HG03039 (cell line): ENCODE data around the gene OBSCN.
"Not testable (repeated sequence)": the region's sequence is repeated elsewhere in the genome, so short reads cannot be mapped to it uniquely, and the experiment has no call there.

ENCODE experiments used
- ATAC-seq: cut with Tn5 transposase; IDR thresholded peaks from one replicate; pipeline ENCODE4 v1.9.1; 2021; ENCODE audit warnings: mild to moderate bottlenecking, moderate library complexity; ENCODE audit not compliant: unreplicated experiment

The OBSCN gene

DNA sequence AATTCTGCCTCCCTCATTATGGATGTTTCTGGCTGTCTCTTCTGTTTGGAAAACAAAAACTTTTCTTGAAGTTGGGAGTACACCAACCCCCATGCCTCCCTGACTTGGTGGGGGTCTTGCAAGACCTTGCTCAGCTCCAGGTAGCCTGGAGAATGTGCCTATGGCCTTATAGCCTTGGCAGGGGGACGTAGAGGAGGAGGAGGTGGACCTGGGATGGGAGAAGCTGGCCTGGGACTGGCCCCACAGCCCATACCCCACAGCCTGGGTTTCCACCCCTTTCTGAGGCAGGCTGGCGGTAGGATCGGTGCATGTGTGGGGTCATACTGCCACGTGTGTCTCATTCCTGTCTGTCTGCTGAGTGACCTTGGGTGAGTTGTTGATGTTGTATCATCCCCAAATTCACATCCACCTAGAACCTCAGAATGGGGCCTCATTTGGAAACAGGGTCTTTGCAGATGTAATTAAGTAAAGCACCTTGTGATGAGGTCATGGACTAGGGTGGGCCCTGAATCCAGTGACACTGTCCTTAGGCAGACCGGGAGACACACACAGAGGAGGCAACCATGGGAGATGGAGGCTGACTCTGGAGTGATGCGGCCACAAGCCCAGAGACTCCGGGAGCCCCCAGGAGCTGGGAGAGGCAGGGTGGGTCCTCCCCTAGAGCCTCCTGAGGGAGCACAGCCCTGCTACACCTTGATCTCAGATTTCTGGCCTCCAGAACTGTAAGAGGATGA is 18.5 kb downstream of the OBSCN start:
- no peak for ATAC-seq

DNA sequence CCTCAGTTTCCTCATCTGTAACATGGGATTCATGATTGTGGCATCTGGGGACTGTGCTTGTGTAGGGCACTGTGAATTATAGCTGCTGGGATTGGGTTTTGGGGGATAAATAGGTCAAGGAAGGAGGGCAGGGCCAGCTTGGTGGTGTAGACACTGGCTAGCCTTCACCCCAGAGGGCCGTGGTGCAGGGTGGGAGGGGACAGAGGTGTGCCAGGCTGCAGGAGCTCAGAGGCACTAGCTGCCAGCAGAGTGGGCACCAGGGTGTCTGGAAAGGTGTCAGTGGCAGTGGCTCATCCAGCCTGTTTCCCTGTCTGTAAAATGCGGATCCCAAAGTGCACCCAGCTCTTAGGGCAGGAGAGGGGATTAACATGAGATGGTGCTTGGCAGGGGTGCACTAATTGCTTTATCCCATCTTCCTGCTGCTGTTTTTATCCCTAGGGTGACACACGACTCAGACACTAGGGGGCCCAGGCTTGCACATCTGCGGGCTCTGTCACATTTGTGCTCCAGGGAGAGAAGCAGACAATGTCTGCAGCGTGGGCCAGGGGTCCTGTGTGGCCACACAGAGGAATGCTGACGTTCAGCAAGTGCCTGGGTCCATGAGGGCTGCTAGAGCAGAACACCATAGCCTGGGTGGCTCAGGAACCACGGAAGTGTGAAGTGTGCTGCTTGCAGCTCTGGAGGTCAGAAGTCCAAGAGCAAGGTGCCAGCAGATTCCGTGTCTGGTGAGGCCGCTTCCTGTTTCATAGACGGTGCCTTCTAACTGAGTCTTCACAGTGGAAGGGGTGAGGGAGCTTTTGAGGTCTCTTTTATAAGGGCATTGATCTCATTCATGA is 19.3 kb downstream of the OBSCN start:
- ATAC-seq, result no peak

DNA sequence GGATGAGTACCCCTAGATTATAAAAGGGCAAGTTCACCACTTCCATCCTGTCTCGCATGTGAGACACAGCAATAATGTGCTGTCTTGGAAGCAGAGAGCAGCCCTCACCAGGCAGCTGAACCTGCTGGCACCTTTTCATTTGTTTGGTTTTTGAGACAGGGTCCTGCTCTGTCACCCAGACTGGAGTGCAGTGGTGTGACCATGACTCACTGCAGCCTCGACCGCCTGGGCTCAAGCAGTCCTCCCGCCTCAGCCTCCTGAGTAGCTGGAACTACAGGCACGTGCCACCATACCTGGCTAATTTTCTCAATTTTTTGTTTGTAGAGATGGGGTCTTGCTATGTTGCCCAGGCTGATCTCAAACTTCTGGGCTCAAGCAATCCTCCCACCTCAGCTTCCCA is 20.3 kb downstream of the OBSCN start:
- not testable (repeated sequence) for ATAC-seq

DNA sequence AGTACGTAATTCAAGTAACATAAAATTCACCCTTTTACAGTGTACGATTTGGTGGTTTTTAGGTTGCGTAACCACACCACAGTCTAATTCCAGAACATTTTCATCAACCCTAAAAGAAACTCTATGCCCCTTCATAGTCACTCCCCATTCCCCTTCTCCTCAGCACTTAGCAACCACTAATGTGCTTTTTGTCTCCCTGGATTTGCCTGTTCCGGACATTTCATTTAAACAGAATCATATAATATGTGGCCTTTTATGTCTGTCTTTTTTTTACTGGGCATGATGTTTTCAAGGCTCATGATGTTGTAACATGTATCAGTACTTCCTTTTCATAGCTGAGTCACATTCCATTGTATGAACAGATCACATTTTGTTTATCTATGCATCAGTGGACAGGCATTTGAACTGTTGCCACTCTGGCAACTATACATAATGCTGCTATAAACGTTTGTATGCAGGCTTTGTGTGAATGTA is 20.8 kb downstream of the OBSCN start:
- ATAC-seq, result no peak

DNA sequence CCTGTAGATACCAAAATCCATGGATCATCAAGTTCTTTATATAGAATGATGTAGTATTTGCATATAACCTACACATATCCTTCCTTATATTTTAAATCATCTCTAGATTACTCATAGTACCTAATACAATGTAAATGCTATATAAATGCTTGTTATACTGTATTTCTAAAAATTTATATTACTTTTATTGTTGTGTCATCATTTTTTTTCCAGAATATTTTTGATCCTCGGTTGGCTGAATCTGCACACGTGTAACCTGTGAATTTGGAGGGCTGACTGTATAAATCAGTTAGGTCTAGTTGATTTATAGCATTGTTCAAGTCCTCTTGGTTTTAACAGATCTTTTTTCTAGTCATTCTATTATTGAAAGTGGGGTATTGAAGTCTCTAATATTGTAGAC is 23.3 kb downstream of the OBSCN start:
- no peak for ATAC-seq

DNA sequence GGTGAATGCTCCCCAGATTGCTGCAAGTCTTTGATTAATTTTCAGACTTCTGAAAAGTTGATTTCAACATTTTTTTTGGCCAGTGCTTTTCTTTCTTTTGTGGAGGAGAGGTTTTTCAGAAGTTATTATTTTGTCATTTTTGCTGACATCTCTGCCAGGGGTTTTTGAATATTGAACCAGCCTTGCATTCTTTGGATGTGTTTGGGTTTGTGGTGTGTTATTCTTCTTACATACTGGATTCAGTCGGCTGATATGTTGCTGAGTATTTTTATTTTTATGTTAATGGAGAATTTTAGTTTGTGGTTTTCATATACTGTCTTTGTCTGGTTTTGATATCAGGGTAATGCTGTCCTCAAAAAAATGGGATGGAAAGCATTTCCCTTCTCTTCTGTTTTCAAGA is 25.3 kb downstream of the OBSCN start:
- ATAC-seq, result no peak

DNA sequence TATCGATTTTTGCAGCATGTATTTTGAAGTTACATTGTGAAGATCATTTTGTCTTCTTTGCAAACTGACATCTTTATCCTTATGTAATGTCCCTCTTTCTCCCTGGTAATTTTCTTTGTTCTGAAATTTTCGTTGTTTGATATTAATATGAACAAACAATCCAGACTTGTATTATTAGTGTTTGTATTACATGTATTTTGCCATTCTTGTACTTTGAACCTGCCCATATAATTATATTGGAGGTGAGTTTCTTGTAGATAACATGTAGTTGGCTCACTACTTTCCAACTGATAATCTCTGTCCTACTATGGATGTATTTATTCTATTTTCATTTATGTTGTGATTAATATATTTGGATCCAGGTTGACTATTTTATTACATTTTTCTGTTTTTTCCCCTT is 27.1 kb downstream of the OBSCN start:
- no peak for ATAC-seq

DNA sequence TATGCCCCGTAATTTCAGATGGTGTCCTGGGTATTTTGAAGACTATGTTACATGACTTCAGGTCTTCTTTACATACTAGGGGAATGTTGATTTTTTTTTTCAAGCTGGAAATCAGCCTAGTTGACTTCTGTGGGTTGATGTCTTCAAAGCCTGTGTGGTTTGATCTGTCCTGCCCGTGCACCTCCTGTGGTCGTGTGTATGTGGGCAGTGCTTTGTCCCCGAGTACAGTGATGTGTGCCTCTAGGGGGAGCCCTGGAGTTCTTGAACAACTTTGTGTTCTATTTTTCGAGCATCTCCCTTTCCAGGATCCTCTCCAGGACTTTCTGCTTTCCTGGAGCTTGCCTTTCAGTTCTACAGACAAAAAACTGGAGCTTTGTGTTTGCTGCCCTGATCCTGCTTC is 28.9 kb downstream of the OBSCN start:
- no peak for ATAC-seq

DNA sequence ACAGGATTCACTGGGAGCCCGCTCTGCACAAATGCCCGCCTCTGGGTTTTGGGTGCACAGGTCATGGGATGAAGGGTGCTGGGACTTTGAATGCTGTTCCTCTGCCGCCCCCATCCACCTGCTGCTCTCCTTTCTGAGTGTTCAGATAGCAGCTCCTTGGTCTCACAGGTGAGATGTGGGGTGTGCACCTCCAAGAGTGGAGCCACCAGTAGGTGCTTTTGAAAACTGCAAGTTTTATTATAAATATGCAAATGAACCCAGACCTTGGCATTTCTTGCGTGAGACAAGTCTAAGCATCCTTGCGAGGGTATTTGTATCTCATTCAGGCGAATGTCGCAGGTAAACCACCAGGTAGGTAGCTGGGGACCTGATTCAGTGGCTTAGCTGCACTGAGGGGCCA is 30.2 kb downstream of the OBSCN start:
- no peak for ATAC-seq

DNA sequence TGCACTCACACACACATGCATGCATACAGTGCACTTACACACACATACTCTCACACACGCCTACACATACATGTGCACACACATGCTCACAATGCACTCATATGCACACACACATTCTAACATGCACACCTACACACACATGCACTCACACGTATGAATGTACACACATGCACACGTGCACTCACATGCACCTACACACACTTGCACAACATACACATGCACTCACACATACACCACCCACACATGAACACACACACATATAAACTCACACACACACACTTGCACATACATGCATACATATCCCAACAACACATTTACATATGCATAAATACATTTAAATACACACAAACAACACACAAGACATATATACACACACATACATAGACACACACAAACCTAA is 30.6 kb downstream of the OBSCN start:
- ATAC-seq, result no peak

DNA sequence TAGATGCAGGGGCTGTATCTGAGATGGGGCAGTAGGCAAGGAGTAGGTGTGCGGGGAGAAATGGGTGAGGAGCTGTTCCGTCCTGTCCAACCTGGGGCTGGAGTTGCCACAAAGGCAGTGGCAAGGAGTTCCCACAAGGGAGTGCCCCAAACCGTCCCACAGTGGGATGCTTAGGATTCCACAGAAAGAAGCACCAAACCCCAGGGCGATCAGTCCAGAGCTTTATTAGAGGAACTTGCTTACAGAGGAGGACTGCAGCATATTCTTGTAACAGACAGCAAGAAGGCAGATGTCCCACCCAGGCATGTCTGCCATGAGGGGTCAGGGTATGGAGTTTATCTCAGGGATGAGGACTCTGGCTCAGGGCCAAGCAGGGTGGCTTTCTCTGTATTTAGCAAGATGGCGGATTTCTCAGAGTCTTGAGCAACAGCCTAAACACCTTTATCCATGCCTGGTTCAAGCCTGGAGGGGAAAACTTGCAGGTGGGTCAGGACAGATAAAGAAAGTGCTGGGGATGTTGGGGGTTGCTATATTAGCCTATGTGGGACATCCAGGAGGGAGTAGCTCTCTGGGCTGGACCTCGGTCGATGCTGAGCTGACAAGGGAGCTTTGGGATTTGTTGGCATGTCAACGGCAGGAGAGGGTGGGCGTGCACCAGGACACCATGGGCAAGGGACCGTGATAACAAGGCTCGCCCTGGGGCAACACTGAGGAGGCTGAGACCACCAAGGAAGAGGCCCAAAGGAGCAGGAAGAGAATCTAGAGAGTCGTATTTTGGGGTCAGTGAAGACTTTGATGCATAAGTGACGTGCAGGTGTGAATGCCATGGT is 32.8 kb downstream of the OBSCN start:
- no peak for ATAC-seq

DNA sequence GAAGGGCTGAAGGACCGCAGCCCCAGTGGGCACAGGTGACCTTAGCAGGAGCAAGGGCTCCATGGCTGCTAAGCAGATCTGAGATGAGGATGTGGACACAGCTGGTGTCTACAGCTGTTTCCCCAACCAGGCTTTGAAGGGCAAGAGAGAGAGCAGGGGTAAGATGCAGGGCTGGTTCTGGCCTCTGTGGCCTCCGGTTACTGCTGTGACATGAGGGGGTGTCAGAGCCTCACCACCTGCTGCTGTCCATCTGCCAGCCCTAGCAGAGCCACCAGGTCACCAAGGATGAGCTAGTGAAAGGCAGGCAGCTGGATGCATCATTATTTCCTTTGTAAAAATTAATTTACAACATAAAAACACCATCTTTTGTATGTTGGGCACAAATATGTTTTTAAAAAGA is 33.4 kb downstream of the OBSCN start:
- no peak for ATAC-seq

DNA sequence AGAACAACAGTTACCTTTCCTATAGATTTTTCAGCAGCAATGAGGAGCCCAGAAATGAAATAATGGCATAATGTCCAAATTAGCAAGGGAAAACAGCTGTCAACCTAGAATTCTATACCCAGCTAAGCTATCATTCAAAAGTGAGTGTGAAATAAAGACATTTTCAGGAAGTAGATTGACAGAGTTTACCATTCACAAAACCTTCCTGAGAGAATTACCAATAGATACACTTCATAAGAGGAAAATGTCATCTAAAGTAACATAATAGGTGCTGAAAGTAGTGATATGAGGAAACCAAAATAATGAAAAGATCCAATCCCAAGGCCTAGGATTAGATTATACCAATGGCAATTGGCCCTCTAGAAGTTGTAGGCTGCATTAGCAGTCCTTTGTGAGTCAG is 34.6 kb downstream of the OBSCN start:
- no peak for ATAC-seq

DNA sequence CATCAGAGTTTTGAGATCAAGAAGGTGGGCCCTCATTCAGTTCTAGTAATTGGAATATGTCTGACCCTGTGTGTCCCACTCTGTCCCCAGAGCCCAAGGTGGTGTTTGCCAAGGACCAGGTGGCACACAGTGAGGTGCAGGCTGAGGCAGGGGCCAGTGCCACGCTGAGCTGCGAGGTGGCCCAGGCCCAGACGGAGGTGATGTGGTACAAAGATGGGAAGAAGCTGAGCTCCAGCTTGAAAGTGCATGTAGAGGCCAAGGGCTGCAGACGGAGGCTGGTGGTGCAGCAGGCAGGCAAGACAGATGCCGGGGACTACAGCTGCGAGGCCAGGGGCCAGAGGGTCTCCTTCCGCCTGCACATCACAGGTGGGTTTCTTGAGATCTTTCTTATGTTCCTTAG is 35.2 kb downstream of the OBSCN start:
- ATAC-seq, result no peak

DNA sequence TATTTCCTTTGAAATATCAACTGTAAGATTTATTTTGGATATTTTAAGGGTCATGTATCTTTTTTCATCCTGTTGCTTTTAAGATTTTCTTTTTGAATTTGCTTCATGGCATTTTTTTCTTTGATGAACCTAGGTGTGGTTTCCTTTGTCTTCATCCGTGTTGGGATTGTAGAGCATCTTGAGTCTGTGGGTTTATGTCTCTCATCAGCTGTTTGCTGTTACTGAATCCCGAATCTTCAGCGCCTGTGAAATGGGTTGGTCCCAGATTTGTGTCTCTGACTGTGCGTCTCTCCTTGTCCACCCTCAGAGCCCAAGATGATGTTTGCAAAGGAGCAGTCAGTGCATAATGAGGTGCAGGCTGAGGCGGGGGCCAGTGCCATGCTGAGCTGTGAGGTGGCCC is 36.1 kb downstream of the OBSCN start:
- ATAC-seq, result not testable (repeated sequence)

DNA sequence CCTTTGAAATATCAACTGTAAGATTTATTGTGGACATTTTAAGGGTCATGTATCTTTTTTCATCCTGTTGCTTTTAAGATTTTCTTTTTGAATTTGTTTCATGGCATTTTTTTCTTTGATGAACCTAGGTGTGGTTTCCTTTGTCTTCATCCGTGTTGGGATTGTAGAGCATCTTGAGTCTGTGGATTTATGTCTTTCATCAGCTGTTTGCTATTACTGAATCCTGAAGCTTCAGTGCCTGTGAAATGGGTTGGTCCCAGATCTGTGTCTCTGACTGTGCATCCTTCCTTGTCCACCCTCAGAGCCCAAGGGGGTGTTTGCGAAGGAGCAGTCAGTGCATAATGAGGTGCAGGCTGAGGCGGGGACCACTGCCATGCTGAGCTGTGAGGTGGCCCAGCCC is 37.3 kb downstream of the OBSCN start:
- ATAC-seq, result no peak

DNA sequence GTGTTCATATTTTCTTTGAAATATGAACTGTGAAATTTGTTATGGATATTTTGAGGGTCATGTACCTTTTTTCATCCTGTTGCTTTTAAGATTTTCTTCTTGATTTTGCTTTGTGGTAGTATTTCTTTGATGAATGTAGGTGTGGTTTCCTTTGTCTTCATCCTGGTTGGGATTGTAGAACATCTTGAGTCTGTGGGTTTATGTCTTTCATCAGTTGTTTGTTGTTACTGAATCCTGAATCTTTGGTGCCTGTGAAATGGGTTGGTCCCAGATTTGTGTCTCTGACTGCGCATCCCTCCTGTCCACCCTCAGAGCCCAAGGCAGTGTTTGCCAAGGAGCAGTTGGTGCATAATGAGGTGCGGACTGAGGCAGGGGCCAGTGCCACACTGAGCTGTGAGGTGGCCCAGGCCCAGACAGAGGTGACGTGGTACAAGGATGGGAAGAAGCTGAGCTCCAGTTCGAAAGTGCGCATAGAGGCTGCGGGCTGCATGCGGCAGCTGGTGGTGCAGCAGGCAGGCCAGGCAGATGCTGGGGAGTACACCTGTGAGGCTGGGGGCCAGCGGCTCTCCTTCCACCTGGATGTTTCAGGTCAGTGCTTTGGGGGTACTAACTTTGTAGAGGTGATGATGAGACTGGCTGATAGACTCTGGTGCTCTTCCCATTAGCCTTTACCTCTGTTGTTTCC is 38.5 kb downstream of the OBSCN start:
- no peak for ATAC-seq

DNA sequence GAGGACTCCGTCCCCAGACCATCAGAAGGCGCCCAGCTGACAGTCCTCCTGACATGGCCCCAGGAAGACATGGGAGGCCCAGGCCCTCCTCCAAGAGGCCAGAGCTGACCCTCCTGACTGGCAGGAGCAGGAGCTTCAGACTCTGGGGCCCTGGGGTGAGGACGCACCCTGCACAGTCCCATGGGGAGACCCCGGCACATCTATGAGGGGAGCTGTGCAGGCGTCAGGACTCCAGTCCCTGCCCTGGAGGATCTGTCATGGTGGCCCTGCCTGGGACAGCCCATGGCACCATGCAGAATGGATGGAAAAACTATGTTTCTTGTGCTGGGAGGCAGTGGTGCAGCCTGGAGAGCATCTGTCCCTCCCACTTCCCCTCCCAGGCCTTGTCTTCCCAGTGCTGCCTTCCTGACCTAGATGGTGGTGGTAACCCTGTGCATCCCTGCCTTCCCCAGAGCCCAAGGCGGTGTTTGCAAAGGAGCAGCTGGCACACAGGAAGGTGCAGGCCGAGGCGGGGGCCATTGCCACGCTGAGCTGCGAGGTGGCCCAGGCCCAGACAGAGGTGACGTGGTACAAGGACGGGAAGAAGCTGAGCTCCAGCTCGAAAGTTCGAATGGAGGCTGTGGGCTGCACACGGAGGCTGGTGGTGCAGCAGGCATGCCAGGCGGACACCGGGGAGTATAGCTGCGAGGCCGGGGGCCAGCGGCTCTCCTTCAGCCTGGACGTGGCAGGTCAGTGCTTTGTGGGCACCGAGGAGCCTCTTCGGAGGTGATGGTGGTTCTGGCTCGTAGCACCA is 41.9 kb downstream of the OBSCN start:
- ATAC-seq, result no peak

DNA sequence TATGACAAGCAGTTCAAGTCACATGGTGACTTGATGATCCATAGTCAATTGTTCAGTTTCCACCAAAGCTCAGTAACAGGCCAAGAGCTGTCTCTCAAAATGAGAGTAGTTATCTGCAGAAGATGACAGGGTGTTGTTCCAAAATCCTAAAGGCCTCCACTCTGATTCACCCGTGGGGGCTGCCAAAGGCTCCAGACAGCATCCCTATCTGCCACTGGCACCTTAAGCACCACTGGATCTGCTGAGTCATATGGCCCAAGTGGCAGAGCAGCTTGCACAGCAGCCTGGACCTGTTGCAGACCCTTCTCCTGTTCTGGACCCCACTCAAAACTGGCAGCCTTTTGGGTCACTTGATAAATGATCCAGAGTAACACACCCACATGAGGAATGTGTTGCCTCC is 44.6 kb downstream of the OBSCN start:
- ATAC-seq, result not testable (repeated sequence)
